Ishikawa (cell line): ENCODE measurements around the gene LDLR.

Experiments used
- CEBPB ChIP-seq: IDR thresholded peaks from 2 replicates; pipeline ENCODE4 v1.6.1; 2012
- CREB1 ChIP-seq: IDR thresholded peaks from 2 replicates; pipeline ENCODE4 v1.6.1; 2012; ENCODE audit warnings: low read depth
- EGR1 ChIP-seq: IDR thresholded peaks from 2 replicates; pipeline ENCODE4 v1.6.1; 2012
- EP300 ChIP-seq: IDR thresholded peaks from 2 replicates; pipeline ENCODE4 v1.6.1; 2012; ENCODE audit warnings: borderline replicate concordance
- FOXM1 ChIP-seq: IDR thresholded peaks from 2 replicates; pipeline ENCODE4 v1.6.1; 2012; ENCODE audit warnings: low read depth, borderline replicate concordance
- MAX ChIP-seq: IDR thresholded peaks from 2 replicates; pipeline ENCODE4 v1.6.1; 2012
- NFIC ChIP-seq: IDR thresholded peaks from 2 replicates; pipeline ENCODE4 v1.6.1; 2012
- RAD21 ChIP-seq: IDR thresholded peaks from 2 replicates; pipeline ENCODE4 v1.6.1; 2012; ENCODE audit warnings: low read depth
- REST ChIP-seq: IDR thresholded peaks from 2 replicates; pipeline ENCODE4 v1.6.1; 2012; ENCODE audit warnings: low read depth, mild to moderate bottlenecking
- TAF1 ChIP-seq: IDR thresholded peaks from 2 replicates; pipeline ENCODE4 v1.6.1; 2012; ENCODE audit warnings: low read depth, mild to moderate bottlenecking
- TCF12 ChIP-seq: IDR thresholded peaks from 2 replicates; pipeline ENCODE4 v1.6.1; 2012; ENCODE audit warnings: low read depth
- TEAD4 ChIP-seq: IDR thresholded peaks from 2 replicates; pipeline ENCODE4 v1.6.1; 2012
- USF1 ChIP-seq: IDR thresholded peaks from 2 replicates; pipeline ENCODE4 v1.6.1; 2012
- YY1 ChIP-seq: IDR thresholded peaks from 2 replicates; pipeline ENCODE4 v1.6.1; 2012; ENCODE audit warnings: low read depth
- ZBTB7A ChIP-seq: IDR thresholded peaks from 2 replicates; pipeline ENCODE4 v1.6.1; 2012; ENCODE audit warnings: low read depth

Gene LDLR

GRCh38 chr19:11098327-11098726 lies 9.1 kb downstream of the LDLR start:
- TF ChIP-seq ZBTB7A (no peak), TCF12 (no peak), REST (no peak), TEAD4 (no peak), FOXM1 (no peak), TAF1 (no peak), USF1 (no peak)

- TF ChIP-seq TCF12 (no peak), MAX (no peak), ZBTB7A (no peak), REST (no peak), USF1 (no peak), TEAD4 (no peak), CREB1 (no peak), EP300 (no peak), EGR1 (no peak), TAF1 (no peak), RAD21 (no peak), CEBPB (no peak), FOXM1 (no peak), NFIC (no peak)
Measured at GRCh38 chr19:11098861-11099260, 9.6 kb downstream of the LDLR start.

GRCh38 chr19:11100049-11100448 lies 10.8 kb downstream of the LDLR start:
- TF ChIP-seq RAD21 (no peak), REST (no peak), YY1 (no peak), TAF1 (no peak), CREB1 (no peak), CEBPB (no peak), ZBTB7A (no peak), FOXM1 (no peak), TCF12 (no peak), MAX (no peak), NFIC (no peak), EP300 (no peak), TEAD4 (no peak), USF1 (no peak), EGR1 (no peak)

GRCh38 chr19:11101057-11101456 lies 11.8 kb downstream of the LDLR start:
- no peak for TF ChIP-seq USF1
- no peak for TF ChIP-seq NFIC
- TF ChIP-seq TEAD4 = no peak
- TF ChIP-seq TCF12 = no peak
- TF ChIP-seq YY1 = no peak
- TF ChIP-seq MAX = no peak
